Measurements from ENCODE around the gene ASAH2.
"Not testable (repeated sequence)": the region's sequence is repeated elsewhere in the genome, so short reads cannot be mapped to it uniquely, and the experiment has no call there.

Gene ASAH2

GRCh38 chr10:50260791-50261281, 9.5 kb upstream of the ASAH2 start:
- DNase-seq (ENCODE audit: insufficient read length, low spot score), result peak; percentile 31
- 0 out of 2 replicates have a peak, but pooled peaks have one; percentile 22 for TF ChIP-seq POU2F2 (IDR thresholded peaks at IDR 0.05; ENCODE audit: low read depth, low read length)
- TF ChIP-seq PAX5 (IDR thresholded peaks at IDR 0.05; ENCODE audit: insufficient read depth, low read length, severe bottlenecking), result peak; percentile 75
- TF ChIP-seq SPI1 (IDR thresholded peaks at IDR 0.05; ENCODE audit: low read depth, low read length), result peak; percentile 87
- no peak for TF ChIP-seq POLR2AphosphoS5 (IDR thresholded peaks at IDR 0.05; ENCODE audit: low read depth, low read length)
- FAIRE-seq, result peak; percentile 52

GRCh38 chr10:50254479-50254878, 3.2 kb upstream of the ASAH2 start:
- DNase-seq (ENCODE audit: insufficient read length, low spot score), result no peak
- FAIRE-seq, result no peak
- TF ChIP-seq PAX5 (IDR thresholded peaks at IDR 0.05; ENCODE audit: insufficient read depth, low read length, severe bottlenecking) (no peak), POLR2A (IDR thresholded peaks at IDR 0.05; ENCODE audit: low read depth, low read length) (no peak), SPI1 (IDR thresholded peaks at IDR 0.05; ENCODE audit: low read depth, low read length) (no peak), TAF1 (IDR thresholded peaks at IDR 0.05; ENCODE audit: low read depth, low read length) (no peak), POLR2AphosphoS5 (IDR thresholded peaks at IDR 0.05; ENCODE audit: low read depth, low read length) (no peak), POU2F2 (IDR thresholded peaks at IDR 0.05; ENCODE audit: low read depth, low read length) (no peak)

- DNase-seq (ENCODE audit: insufficient read length, low spot score) (no peak), FAIRE-seq (no peak)
- TF ChIP-seq POLR2AphosphoS5 (IDR thresholded peaks at IDR 0.05; ENCODE audit: low read depth, low read length) (no peak), PAX5 (IDR thresholded peaks at IDR 0.05; ENCODE audit: insufficient read depth, low read length, severe bottlenecking) (no peak), POLR2A (IDR thresholded peaks at IDR 0.05; ENCODE audit: low read depth, low read length) (no peak), SPI1 (IDR thresholded peaks at IDR 0.05; ENCODE audit: low read depth, low read length) (no peak), TAF1 (IDR thresholded peaks at IDR 0.05; ENCODE audit: low read depth, low read length) (no peak), POU2F2 (IDR thresholded peaks at IDR 0.05; ENCODE audit: low read depth, low read length) (no peak)
Observed at GRCh38 chr10:50250096-50250854, 1.0 kb downstream of the ASAH2 start.

GRCh38 chr10:50248598-50248997, 2.7 kb downstream of the ASAH2 start:
- FAIRE-seq (no peak), DNase-seq (ENCODE audit: insufficient read length, low spot score) (no peak)
- TF ChIP-seq POLR2AphosphoS5 (IDR thresholded peaks at IDR 0.05; ENCODE audit: low read depth, low read length) (no peak), POU2F2 (IDR thresholded peaks at IDR 0.05; ENCODE audit: low read depth, low read length) (no peak), PAX5 (IDR thresholded peaks at IDR 0.05; ENCODE audit: insufficient read depth, low read length, severe bottlenecking) (no peak)

- no peak for DNase-seq (ENCODE audit: insufficient read length, low spot score)
- TF ChIP-seq POU2F2 (IDR thresholded peaks at IDR 0.05; ENCODE audit: low read depth, low read length), result no peak
- no peak for TF ChIP-seq PAX5 (IDR thresholded peaks at IDR 0.05; ENCODE audit: insufficient read depth, low read length, severe bottlenecking)
- TF ChIP-seq POLR2AphosphoS5 (IDR thresholded peaks at IDR 0.05; ENCODE audit: low read depth, low read length), result no peak
- no peak for TF ChIP-seq SPI1 (IDR thresholded peaks at IDR 0.05; ENCODE audit: low read depth, low read length)
- TF ChIP-seq TAF1 (IDR thresholded peaks at IDR 0.05; ENCODE audit: low read depth, low read length), result no peak
- no peak for TF ChIP-seq POLR2A (IDR thresholded peaks at IDR 0.05; ENCODE audit: low read depth, low read length)
- no peak for FAIRE-seq
Observed at GRCh38 chr10:50248062-50248461, 3.3 kb downstream of the ASAH2 start.

GRCh38 chr10:50244201-50244600, 7.1 kb downstream of the ASAH2 start:
- no peak for TF ChIP-seq POLR2A (IDR thresholded peaks at IDR 0.05; ENCODE audit: low read depth, low read length)
- no peak for FAIRE-seq
- no peak for DNase-seq (ENCODE audit: insufficient read length, low spot score)

GRCh38 chr10:50242777-50243176, 8.5 kb downstream of the ASAH2 start:
- no peak for DNase-seq (ENCODE audit: insufficient read length, low spot score)
- FAIRE-seq, result no peak
- TF ChIP-seq SPI1 (IDR thresholded peaks at IDR 0.05; ENCODE audit: low read depth, low read length) (no peak), POLR2A (IDR thresholded peaks at IDR 0.05; ENCODE audit: low read depth, low read length) (no peak), TAF1 (IDR thresholded peaks at IDR 0.05; ENCODE audit: low read depth, low read length) (no peak)

- FAIRE-seq; DNase-seq (ENCODE audit: insufficient read length, low spot score): not testable (repeated sequence)
Observed at GRCh38 chr10:50241478-50241877, 9.8 kb downstream of the ASAH2 start.

- TF ChIP-seq TAF1 (IDR thresholded peaks at IDR 0.05; ENCODE audit: low read depth, low read length), result no peak
- no peak for DNase-seq (ENCODE audit: insufficient read length, low spot score)
- no peak for FAIRE-seq
Observed at GRCh38 chr10:50234486-50234885, 16.8 kb downstream of the ASAH2 start.

GRCh38 chr10:50232261-50232639, 19.1 kb downstream of the ASAH2 start:
- TF ChIP-seq POLR2AphosphoS5 (IDR thresholded peaks at IDR 0.05; ENCODE audit: low read depth, low read length) (no peak), POU2F2 (IDR thresholded peaks at IDR 0.05; ENCODE audit: low read depth, low read length) (no peak), POLR2A (IDR thresholded peaks at IDR 0.05; ENCODE audit: low read depth, low read length) (no peak), PAX5 (IDR thresholded peaks at IDR 0.05; ENCODE audit: insufficient read depth, low read length, severe bottlenecking) (no peak), TAF1 (IDR thresholded peaks at IDR 0.05; ENCODE audit: low read depth, low read length) (no peak), SPI1 (IDR thresholded peaks at IDR 0.05; ENCODE audit: low read depth, low read length) (no peak)
- DNase-seq (ENCODE audit: insufficient read length, low spot score), result no peak
- FAIRE-seq, result no peak
